ES-I3 (cell line): Measurements from ENCODE around the gene NUMBL.

Experiments
- H3K36me3 ChIP-seq: 2 replicates; pipeline ENCODE4 v1.6.1; 2013; ENCODE audit warnings: mild to moderate bottlenecking, low read length, control low read depth, moderate library complexity; ENCODE audit not compliant: insufficient read depth
- H3K4me1 ChIP-seq: 2 replicates; pipeline ENCODE4 v1.6.1; 2013; ENCODE audit warnings: mild to moderate bottlenecking, control low read depth, low read length; ENCODE audit not compliant: insufficient read depth
- H3K9ac ChIP-seq: 2 replicates; pipeline ENCODE4 v1.6.1; 2013; ENCODE audit warnings: low read depth, mild to moderate bottlenecking, low read length, moderate library complexity
- H3K9me3 ChIP-seq: 2 replicates; pipeline ENCODE4 v1.6.1; 2013; ENCODE audit warnings: mild to moderate bottlenecking, low read length, moderate library complexity; ENCODE audit not compliant: control insufficient read depth, insufficient read depth

The NUMBL gene

GRCh38 chr19:40616178-40616577, 74.3 kb downstream of the NUMBL start:
- no peak overlapping the region for H3K9ac ChIP-seq
- peaks cover 4% of the 10 kb centered on the region; the same call in 1 of the 2 replicates for H3K36me3 ChIP-seq
- H3K9me3 ChIP-seq: no peaks in the 10 kb centered on the region
- no peaks in the 10 kb centered on the region; the same call in 1 of the 2 replicates for H3K4me1 ChIP-seq
